GM21360 (cell line): ENCODE data around the gene ASAH2.
"Not testable (repeated sequence)": the region's sequence is repeated elsewhere in the genome, so short reads cannot be mapped to it uniquely, and the experiment has no call there.

Experiments
- ATAC-seq: cut with Tn5 transposase; IDR thresholded peaks from one replicate; pipeline ENCODE4 v1.9.1; 2021; ENCODE audit warnings: mild to moderate bottlenecking, moderate library complexity; ENCODE audit not compliant: unreplicated experiment

ASAH2 gene

DNA sequence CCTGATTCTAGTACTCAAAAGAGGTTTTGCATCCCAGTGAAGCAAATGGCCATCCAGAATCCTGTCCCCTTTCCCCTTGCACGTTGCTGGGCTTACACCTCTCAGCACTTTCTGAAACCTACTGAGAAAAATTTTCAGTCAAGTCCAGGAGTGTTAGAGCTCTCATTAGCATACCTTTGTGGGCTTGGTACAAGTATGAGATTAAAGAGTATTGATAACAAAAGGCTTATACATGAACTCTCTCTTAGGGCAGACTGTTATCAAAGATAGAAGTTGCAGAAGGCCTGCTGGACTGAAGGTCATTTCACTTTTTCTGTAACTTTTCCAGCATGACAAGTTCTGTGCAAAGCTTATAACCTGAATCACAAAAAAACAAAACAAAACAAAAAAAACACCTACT lies at the start of gene ASAH2:
TSS of gene ASAH2 (minus strand) at position 123 of the 400 bp plus-strand sequence. CDS start 2,906 bp downstream, outside the sequence.
- ATAC-seq: no peak

DNA sequence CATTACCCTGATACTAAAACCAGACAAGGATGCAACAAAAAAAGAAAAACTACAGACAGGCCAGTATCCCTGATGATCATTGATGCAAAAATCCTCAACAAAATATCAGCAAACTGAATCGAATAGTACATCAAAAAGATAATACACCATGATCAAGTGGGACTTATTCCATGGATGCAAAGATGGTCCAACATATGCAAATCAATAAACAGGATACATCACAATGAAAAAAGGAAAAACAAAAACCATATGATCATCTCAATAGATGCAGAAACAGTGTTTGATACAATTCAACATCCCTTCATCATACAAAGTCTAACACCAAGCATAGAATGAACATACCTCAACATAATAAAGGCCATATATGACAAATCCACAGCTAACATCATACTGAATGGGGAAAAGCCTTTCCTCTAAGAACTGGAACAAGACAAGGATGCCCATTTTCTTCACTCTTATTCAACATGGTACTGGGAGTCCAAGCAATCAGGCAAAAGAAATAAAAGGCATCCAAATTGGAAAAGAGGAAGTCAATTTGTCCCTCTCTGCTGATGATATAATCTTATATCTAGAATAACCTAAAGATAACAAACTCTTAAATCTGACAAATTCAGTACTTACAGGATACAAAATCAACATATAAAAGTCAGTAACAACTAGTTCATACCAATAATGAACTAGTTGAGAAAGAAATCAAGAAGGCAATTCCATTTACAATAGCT lies 48.8 kb upstream of the ASAH2 start:
- ATAC-seq: no peak

DNA sequence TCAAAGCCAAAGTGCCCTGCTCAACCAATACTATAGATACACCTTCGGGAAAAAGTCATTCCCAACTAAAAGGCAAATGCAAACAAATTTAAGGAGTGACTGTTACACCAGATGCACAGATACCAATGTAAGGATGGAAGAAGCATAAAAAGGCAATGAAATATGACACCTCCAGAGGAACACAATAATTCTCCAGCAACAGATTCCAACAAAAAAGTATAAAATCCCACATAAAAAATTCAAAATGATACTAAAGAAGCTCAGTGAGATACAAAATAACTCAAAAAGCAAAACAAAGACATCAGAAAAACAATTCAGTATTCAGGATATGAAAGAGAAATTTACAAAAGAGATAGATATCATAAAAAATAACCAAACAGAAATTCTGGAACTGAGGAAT lies 44.1 kb upstream of the ASAH2 start:
- ATAC-seq: no peak

DNA sequence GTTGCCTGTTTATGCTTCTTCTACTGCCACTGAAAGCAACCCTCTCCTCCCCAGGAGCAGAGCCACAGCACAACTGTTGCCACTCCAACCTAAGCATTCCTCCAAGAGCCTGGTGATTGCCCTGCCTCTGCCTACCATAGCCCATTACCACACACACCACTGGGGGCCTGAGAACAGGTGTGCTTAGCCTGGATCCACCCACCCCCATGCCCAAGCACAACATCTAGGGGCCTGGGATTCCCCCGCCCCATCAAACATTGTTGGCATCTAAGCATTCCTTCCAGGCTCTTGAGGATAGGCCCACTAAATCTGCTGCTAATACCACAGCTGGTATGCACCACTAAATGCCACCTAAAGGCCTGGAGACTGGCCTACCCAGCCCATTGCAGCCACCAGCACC lies 43.3 kb upstream of the ASAH2 start:
- no peak for ATAC-seq

DNA sequence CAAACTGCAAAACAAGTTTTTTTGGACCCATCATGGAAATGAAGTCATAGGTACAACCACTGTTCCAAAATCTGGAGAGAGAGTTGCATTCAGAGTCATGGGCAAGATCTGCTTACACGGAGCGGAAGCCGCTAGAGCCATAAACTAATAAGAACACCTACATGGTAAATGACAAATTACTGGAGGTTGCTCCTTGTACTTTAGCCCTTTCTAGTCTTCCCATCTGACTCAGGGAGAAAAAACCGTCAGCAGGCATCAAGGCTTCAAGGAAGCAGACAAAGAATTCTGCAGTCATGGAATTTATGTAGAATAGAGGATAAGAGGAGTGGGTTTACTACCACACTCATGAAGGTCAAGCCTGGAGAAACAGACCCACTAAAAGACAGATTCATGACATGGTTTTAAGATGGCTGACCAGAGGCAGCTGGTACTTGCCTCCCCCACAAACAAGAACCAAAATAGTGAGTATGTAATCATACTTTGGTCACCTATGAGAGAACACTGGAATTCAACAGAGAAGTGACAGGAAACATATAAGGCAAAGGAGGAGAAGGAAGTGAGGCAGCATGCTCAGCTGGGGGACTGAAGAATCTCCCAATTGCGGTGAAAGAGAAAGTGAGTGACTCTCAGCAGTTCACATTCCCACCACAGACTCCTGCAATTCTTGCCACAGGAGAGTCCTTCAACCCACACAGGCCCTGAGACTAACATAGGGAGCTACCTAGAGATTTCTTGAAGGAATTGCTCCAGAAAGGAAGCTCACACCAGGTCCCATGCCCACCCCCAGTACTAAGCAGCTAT lies 42.4 kb upstream of the ASAH2 start:
- ATAC-seq: no peak

DNA sequence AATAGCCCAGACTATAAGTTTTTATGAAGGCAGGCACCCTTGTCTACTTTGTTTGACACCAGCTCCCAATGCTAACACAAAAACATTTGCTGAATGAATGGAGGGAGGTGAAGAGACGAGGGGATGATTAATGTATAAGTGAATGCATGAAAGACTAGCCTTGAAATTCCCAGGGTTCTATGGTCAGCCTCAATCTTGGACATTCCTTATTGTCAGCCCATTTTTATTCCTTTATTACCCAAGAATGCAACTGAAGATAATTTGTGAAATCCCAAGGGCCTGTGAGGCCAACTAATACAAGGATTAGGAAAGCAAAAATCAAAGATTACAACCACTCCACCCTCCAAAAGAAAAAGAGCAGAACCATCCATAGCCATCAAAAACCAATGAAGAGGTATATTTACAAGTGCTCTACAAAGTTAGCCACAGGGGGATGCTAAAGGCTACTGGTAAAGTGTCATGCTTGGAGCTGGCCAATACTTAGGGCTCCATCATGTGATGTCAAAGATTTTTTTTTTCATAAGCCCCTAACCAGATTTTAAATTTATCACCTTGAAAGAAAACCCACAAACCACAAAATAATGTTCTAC lies 40.0 kb upstream of the ASAH2 start:
- no peak for ATAC-seq

DNA sequence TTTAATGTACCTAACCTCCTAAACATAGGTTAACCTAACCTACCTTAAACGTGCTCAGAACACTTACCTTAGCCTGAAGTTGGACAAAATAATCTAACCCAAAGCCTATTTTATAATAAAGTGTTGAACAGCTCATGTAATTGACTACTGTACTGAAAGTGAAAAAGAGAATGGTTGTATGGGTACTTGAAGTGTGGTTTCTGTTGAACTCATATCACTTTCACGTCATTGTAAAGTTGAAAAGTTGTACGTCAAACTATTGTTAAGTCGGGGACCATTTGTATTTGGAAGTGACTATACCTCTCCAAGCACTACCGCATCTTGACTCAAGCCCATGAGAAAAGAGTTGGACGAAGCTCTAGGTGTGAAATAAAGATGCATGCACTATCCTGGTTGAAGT lies 37.9 kb upstream of the ASAH2 start:
- no peak for ATAC-seq

DNA sequence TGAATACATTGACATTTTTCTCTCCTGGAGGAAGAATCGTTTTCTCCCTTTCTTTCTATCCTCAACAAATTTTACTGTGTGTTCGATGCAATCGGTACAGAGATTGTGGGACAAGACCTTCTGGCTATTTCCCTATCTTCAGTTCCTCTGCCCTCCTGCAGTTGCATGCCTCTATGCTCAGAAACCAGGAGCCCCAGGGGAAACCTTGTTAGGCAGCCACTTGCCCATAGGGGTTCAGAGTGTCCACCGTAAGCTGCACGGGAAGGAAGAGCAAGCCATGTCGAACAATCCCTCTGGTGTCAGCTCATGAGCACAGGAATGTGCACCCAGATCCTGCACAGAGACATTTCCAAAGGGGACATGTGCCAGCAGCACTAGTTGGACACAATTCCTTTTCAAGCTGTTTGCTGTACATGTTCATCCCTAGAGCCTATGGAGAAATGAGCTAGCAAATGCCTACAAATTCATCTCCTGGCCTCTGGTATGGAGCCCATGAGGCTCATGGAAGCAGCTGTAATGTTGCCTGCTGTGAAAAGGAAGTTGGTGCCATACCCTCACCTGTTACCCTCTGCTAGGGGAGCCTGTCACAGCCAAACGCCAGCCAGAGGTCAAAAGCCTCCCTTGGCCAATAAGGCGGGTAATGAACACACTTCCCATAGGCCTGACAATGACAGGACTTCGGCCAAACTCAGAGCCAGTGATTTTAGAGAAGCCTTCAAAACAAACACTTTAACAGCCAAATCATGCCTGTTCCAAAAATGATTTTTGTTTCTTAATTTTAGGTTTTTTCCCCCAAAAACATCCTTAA lies 35.9 kb upstream of the ASAH2 start:
- no peak for ATAC-seq

DNA sequence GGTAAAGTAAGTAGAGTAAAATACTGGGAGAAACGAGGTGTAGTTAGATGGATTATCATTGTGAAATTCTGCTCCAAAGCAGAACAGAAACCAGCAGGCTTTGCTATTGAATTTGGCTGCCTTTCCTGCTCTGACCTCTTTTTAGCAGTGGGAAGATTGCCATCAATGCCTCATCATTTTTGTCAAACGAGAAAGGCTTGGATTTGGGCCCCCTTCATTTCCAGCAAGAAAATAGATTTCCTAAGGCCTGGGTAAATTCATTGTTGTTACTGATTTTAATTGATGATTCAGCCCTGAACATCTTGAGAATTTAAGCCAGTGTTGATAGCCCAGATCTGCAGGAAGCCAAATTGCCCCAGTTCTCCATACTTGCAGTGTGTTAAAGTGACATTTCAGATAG lies 35.2 kb upstream of the ASAH2 start:
- no peak for ATAC-seq

DNA sequence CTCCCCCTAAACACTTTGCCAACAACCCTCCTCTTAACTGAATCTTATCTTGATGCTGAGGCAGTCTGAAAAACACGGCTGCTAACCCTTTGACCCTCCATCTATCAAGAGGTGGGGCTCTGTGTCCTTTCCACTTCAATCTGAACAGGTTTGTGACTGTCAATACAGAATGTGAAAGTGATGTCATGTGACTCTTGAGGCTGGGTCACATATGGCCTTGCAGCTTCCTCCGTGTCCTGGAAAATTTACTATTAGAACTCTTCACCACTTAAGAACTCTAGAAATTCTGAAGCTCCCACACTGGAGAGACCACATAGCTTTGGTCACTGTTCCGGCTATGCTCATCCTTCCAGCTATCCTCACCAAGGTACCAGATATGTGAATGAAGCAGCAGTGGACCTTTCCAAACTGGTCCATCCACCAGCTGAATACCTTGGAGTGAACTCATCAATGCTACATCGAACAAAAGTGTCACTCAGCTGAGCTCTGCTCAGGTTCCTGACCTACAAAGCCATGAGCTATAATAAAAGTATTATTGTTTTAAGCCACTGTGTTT lies 30.7 kb upstream of the ASAH2 start:
- ATAC-seq: no peak

DNA sequence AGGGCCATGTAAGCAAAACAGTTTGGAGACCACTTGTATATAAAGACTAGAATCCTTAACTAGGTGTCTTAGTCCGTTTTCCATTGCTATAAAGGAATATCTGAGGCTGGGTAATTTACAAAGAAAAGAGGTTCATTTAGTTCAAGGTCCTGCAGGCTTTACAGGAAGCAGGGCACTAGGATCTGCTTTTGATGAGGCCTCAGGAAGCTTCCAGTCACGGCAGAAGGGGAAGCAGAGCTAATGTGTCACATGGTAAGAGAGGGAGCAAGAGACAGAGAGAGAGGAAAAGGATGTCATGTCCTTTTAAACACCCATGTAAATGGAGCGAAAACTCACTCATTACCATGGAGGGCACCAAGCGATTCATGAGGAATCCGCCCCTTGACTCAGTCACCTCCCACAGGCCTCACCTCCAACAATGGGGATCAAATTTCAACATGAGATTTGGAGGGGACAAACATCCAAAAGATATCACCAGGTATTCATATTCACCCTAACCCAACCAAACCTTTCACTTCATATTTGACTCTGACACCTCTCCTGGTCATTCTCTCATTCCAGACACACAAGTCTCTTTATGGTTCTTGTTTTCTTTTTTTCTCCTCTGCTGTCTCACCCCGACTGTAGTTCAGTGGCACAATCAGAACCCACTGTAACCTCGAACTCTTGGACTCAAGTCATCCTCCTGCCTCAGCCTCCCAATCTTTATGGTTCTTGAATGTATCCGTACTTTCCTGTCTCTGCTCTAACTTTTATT lies 30.1 kb upstream of the ASAH2 start:
- no peak for ATAC-seq

DNA sequence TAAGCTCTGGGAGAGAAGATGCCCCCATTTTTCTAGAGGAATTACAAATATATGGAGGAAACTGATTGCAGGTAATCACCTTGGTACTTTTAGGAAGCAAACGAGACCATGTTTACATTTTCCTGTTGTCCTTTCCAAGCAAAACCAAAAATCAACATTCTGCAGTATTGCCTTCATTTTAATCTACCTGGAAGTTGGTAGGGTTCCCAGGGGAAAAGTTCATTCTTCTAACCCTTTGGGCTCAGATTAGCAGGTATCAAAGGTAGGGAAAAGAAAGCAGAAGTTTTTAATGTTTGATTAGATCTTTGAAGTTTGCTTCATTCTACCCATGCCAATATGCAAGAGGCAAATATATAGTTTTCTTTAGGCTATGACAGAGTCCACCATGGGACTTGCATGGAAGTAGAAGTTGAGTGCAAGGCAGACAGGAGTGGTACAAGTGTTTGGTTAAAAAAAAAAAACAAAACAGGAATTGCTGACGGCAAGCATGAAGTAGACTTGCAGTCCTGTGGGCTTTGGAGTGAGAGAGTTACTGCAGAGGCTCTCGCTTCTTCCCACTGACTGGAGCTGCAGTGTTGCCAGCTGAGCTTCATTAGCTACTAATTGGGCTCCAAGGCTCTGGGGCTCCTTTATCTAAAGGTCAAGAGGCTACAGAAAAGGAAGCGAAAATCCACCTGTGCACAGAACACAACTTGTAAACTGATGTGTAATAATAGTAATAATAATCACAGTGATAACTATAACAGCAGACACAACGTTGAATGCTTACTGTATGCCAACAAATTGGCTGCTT lies 28.9 kb upstream of the ASAH2 start:
- ATAC-seq: no peak

DNA sequence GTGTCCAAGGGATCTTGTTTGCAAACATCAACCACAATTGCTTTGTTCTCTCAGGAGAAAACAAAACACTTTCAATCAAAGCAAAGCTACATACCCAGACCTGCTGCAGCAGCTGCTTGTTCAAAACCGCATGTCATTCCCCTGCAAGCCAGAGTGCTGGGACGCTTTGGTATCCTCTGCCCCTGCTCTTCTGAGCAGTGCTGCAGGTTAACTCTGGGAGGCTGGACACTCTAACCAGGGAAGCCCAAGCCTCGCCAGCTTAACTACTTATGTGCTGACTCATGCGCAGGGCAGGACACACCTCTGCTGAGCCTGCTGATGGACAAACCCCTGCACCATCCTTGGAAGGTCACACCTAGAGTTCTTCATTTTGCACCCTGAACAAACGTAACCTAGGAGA lies 28.2 kb upstream of the ASAH2 start:
- ATAC-seq: no peak

DNA sequence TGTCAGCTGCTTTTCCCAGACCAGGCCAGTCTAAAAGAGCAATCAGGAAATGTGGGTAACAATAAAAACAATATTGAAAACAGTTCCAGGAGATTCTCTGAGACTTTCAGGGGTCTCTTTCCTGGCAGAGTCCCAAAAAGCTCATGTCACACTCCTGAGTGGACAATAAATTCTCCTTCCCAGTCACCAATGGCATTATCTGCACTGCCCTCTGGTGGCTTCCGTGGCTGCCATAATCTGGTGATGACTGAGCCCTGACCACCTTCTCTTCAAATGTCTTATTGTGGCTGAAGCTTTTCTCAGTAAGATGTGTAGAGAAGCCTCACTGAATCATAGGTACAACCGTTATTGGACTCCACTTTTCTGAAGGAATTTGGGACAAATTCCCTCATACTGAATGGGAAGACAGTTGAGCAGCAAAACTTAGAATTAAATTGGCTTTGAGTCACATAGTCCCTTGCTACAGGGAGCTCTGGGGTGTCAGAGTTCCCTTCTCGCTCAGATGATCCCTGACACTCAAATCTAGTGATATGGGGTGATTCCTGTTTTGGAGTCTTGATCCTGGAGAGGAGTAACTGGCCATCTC lies 24.4 kb upstream of the ASAH2 start:
- peak; percentile 62 for ATAC-seq

DNA sequence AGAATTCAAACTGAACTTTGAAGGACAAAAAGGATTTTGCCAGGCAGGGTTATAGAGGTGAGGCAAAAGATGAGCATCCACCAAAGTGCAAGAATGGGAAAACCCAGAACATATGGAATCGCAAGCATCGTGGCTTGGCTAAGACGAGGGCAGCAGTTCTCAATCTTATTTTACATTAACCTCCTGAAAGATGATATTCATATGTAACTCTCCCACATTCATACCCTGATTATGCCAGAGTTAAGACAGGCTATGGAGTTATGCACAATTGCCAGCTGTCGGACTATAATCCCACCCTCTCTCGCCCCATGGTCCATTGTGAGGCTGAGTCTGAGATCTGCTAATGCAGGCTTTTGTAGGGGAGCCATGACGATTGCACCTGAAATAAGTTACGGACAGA lies 21.2 kb upstream of the ASAH2 start:
- no peak for ATAC-seq

DNA sequence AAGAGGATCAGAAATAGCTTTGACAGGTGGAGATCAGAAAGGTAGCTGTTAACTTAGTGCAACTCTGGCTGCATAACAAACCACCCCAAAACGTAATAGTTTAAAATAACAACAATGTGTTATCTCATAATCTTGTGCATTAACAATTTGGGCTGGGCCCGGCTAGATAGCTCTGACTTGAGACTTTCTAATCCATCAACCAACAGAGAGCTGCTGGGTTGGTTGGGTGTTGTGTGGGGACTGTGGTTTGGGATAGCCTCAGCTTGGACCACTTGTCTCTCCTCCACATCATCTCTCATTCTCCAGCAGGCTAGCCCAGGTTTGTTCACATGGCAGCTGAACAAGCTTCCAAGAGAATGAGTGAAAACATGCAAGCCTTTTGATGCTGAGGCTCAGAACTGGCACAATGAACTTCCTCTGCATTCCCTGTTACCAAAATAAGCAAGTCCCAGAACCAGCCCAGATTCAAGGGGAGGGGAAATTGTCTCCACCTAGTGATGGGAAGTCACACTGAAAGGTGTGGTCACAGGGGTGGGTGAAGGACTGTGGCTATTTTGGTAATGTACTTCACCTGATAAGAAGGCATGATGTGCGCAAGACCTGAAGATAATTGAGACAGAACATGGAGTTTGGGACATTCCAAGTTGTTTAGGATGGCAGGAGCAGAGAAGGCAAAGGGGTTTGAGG lies 20.4 kb upstream of the ASAH2 start:
- ATAC-seq: no peak

DNA sequence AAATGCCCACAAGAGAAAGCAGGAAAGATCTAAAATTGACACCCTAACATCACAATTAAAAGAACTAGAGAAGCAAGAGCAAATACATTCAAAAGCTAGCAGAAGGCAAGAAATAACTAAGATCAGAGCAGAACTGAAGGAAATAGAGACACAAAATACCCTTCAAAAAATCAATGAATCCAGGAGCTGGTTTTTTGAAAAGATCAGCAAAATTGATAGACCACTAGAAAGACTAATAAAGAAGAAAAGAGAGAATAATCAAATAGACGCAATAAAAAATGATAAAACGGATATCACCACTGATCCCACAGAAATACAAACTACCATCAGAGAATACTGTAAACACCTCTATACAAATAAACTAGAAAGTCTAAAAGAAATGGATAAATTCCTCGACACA lies 16.6 kb upstream of the ASAH2 start:
- not testable (repeated sequence) for ATAC-seq

DNA sequence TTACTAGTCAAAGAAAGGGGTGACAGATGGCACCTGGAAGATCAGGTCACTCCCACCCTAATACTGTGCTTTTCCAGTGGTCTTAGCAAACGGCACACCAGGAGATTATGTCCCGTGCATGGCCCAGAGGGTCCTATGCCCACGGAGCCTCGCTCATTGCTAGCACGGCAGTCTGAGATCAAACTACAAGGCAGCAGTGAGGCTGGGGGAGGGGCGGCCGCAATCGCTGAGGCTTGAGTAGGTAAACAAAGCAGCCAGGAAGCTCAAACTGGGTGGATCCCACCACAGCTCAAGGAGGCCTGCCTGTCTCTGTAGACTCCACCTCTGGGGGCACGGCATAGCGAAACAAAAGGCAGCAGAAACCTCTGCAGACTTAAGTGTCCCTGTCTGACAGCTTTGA lies 11.3 kb upstream of the ASAH2 start:
- not testable (repeated sequence) for ATAC-seq
